SK-N-SH (cell line): ENCODE measurements around the gene ADAMTS2. TPM values are rescaled to one million over a fixed set of nuclear protein-coding genes. Genes with fewer than 3 reads are reported as not detected.

Source experiments
- CTCF ChIA-PET: fragments of 300-600, 350-600 bp; formaldehyde crosslinking; extraction: SDS; loops from one replicate; lab custom pipeline; 2021; lab: Yijun Ruan, JAX
- POLR2A ChIA-PET: fragments of 350-600 bp; sonication (Branson Sonifier 250); formaldehyde crosslinking; extraction: SDS; loops from one replicate; lab custom pipeline; 2020; ENCODE audit warnings: antibody characterized with exemption, inconsistent platforms; lab: Yijun Ruan, JAX
- DNase-seq: peaks from one replicate; pipeline ENCODE4 v3.0.0; 2012
- H2AFZ ChIP-seq: fragments of 200-600 bp; sonication (generic); 2 replicates; pipeline ENCODE4 v1.8.1; 2016; ENCODE audit warnings: antibody characterized with exemption, mild to moderate bottlenecking, low read depth
- H3F3A ChIP-seq: fragments of 200-600 bp; sonication (generic); replicated peaks from 2 replicates; pipeline ENCODE3; 2016; ENCODE audit warnings: antibody characterized with exemption, mild to moderate bottlenecking; ENCODE audit not compliant: insufficient read depth
- H3K27ac ChIP-seq, 2 experiments: fragments of 200-500 bp in 1 of 2; fragments of 200-600 bp in 1 of 2; sonication (Bioruptor generic) in 1 of 2; sonication (generic), shearing (Covaris generic) in 1 of 2; 2 replicates each; pipeline versions ENCODE4 v1.5.1 to v1.6.1; 2014 to 2016; ENCODE audit warnings: low read depth in 2 of 2, inconsistent platforms in 1 of 2, low read length in 1 of 2, mild to moderate bottlenecking in 1 of 2, mixed read lengths in 1 of 2
- H3K27me3 ChIP-seq: fragments of 200-600 bp; sonication (generic), shearing (Covaris generic); 2 replicates; pipeline ENCODE4 v1.6.1; 2016; ENCODE audit warnings: mixed run types; ENCODE audit not compliant: insufficient read depth
- H3K36me3 ChIP-seq, 2 experiments: fragments of 200-500 bp in 1 of 2; fragments of 200-600 bp in 1 of 2; sonication (Bioruptor generic) in 1 of 2; sonication (generic) in 1 of 2; replicated peaks in 1 of 2; 2 replicates each; pipeline versions ENCODE3 to v1.5.1; 2014 to 2016; ENCODE audit warnings: low read length in 1 of 2, mild to moderate bottlenecking in 1 of 2; ENCODE audit not compliant: insufficient read depth in 2 of 2, control insufficient read depth in 1 of 2
- H3K4me1 ChIP-seq, 2 experiments: fragments of 200-500 bp in 1 of 2; fragments of 200-600 bp in 1 of 2; sonication (Bioruptor generic) in 1 of 2; sonication (generic), shearing (Covaris generic) in 1 of 2; 2 replicates each; pipeline versions ENCODE4 v1.5.1 to v1.6.1; 2014 to 2016; ENCODE audit warnings: low read depth in 1 of 2, low read length in 1 of 2, mixed run types in 1 of 2; ENCODE audit not compliant: insufficient read depth in 2 of 2, control insufficient read depth in 1 of 2
- H3K4me2 ChIP-seq: fragments of 200-600 bp; sonication (generic), shearing (Covaris generic); 2 replicates; pipeline ENCODE4 v1.6.1; 2017; ENCODE audit warnings: mixed run types
- H3K4me3 ChIP-seq, 2 experiments: fragments of 200-500 bp in 1 of 2; fragments of 200-600 bp in 1 of 2; sonication (Bioruptor generic) in 1 of 2; sonication (generic), shearing (Covaris generic) in 1 of 2; 2 replicates each; pipeline versions ENCODE4 v1.5.1 to v1.8.1; 2014 to 2016; ENCODE audit warnings: low read depth in 2 of 2, inconsistent platforms in 1 of 2, low read length in 1 of 2, mild to moderate bottlenecking in 1 of 2, mixed read lengths in 1 of 2, moderate library complexity in 1 of 2
- H3K79me2 ChIP-seq: fragments of 200-600 bp; sonication (generic); 2 replicates; pipeline ENCODE4 v1.8.1; 2017; ENCODE audit warnings: mild to moderate bottlenecking; ENCODE audit not compliant: insufficient read depth
- H3K9ac ChIP-seq: fragments of 200-600 bp; sonication (generic); 2 replicates; pipeline ENCODE4 v1.6.1; 2017; ENCODE audit warnings: mixed run types
- H3K9me2 ChIP-seq: fragments of 200-600 bp; sonication (generic); 2 replicates; pipeline ENCODE4 v1.6.1; 2017; ENCODE audit warnings: mixed run types
- H3K9me3 ChIP-seq: fragments of 200-600 bp; sonication (generic); 2 replicates; pipeline ENCODE4 v1.6.1; 2017; ENCODE audit warnings: mixed run types, mild to moderate bottlenecking, moderate library complexity
- H4K20me1 ChIP-seq: fragments of 200-600 bp; sonication (generic); 2 replicates; pipeline ENCODE4 v1.6.1; 2017; ENCODE audit warnings: mild to moderate bottlenecking, mixed run types; ENCODE audit not compliant: insufficient read depth
- CHD2 ChIP-seq: fragments of 150-350 bp; IDR thresholded peaks from 2 replicates; pipeline ENCODE4 v1.6.1; 2018; ENCODE audit warnings: low read length; ENCODE audit not compliant: partially characterized antibody
- ELF1 ChIP-seq: IDR thresholded peaks from 2 replicates; pipeline ENCODE4 v1.4.0; 2012
- EP300 ChIP-seq, 2 experiments: IDR thresholded peaks; 2 replicates each; pipeline versions ENCODE4 v1.4.0 to v1.6.1; 2012; ENCODE audit warnings: borderline replicate concordance in 1 of 2, low read depth in 1 of 2, low read length in 1 of 2
- EZH2phosphoT487 ChIP-seq: fragments of 200-600 bp; sonication (generic); IDR thresholded peaks from 2 replicates; pipeline ENCODE4 v1.6.1; 2017; ENCODE audit warnings: low read depth, mixed run types, mild to moderate bottlenecking, antibody characterized with exemption, moderate library complexity, borderline replicate concordance
- FOSL2 ChIP-seq: IDR thresholded peaks from 2 replicates; pipeline ENCODE4 v1.4.0; 2012; ENCODE audit warnings: low read depth, mild to moderate bottlenecking, moderate library complexity, borderline replicate concordance
- FOXJ3 ChIP-seq: sonication (generic); formaldehyde crosslinking; IDR thresholded peaks from 2 replicates; pipeline ENCODE4 v1.5.1; 2020; ENCODE audit warnings: mild to moderate bottlenecking, missing genetic modification reagents
- FOXM1 ChIP-seq: IDR thresholded peaks from 2 replicates; pipeline ENCODE4 v1.4.0; 2012; ENCODE audit warnings: low read depth, mild to moderate bottlenecking
- GABPA ChIP-seq: IDR thresholded peaks from 2 replicates; pipeline ENCODE4 v1.4.0; 2012; ENCODE audit warnings: low read depth, mild to moderate bottlenecking
- MEF2A ChIP-seq: IDR thresholded peaks from 2 replicates; pipeline ENCODE4 v1.4.0; 2012; ENCODE audit warnings: low read depth, borderline replicate concordance
- MXI1 ChIP-seq: IDR thresholded peaks from 2 replicates; pipeline ENCODE4 v1.6.1; 2012; ENCODE audit warnings: mild to moderate bottlenecking, low read depth, low read length, improper control_type of control experiment
- NFIC ChIP-seq: IDR thresholded peaks from 2 replicates; pipeline ENCODE4 v1.4.0; 2012; ENCODE audit warnings: borderline replicate concordance
- PBX3 ChIP-seq: IDR thresholded peaks from 2 replicates; pipeline ENCODE4; 2012
- POLR2AphosphoS5 ChIP-seq: IDR thresholded peaks from 2 replicates; pipeline ENCODE4 v1.6.1; 2012; ENCODE audit warnings: low read depth, low read length
- RAD21 ChIP-seq: IDR thresholded peaks from 2 replicates; pipeline ENCODE4 v1.6.1; 2012; ENCODE audit warnings: mild to moderate bottlenecking, low read length
- RFX5 ChIP-seq: IDR thresholded peaks from 2 replicates; pipeline ENCODE4 v1.6.1; 2012; ENCODE audit warnings: mild to moderate bottlenecking, improper control_type of control experiment, low read length
- SIN3A ChIP-seq: IDR thresholded peaks from 2 replicates; pipeline ENCODE4 v1.6.1; 2012; ENCODE audit warnings: low read depth, mild to moderate bottlenecking, low read length, moderate library complexity, borderline replicate concordance
- SMC3 ChIP-seq: IDR thresholded peaks from 2 replicates; pipeline ENCODE4 v1.6.1; 2012; ENCODE audit warnings: low read depth, low read length, improper control_type of control experiment
- TAF1 ChIP-seq: IDR thresholded peaks from 2 replicates; pipeline ENCODE4 v1.6.1; 2012; ENCODE audit warnings: low read depth, mild to moderate bottlenecking, low read length, moderate library complexity, borderline replicate concordance
- TCF12 ChIP-seq: IDR thresholded peaks from 2 replicates; pipeline ENCODE4 v1.4.0; 2012
- USF2 ChIP-seq: fragments of 150-350 bp; IDR thresholded peaks from 2 replicates; pipeline ENCODE4 v1.6.1; 2017; ENCODE audit warnings: antibody characterized with exemption, low read length, low read depth, borderline replicate concordance
- WGBS: methylation state at CpG from one replicate; pipeline ENCODE4 v1.1.6; 2017; ENCODE audit warnings: low lambda C conversion rate; 5-methylcytosine and 5-hydroxymethylcytosine counted together
- polyA plus RNA-seq, 3 experiments: library from polyadenylated mRNA; depleted of rRNA; stranded (reverse); fragments of >200 nt; gene quantifications; 2 replicates each; pipeline ENCODE4 v1.2.3, GENCODE V29; 2012

Gene ADAMTS2
- polyA plus RNA-seq, 1 of the 3 experiments (the other 2 are of a cell fraction) = 0.12 TPM

- CTCF ChIA-PET = no interaction called here
- H3K27me3 ChIP-seq = no peaks in the 10 kb centered on the region
- no peak overlapping the region for H3K4me2 ChIP-seq
- no peak for TF ChIP-seq NFIC
- no peaks in the 10 kb centered on the region for H3K9me2 ChIP-seq
- no peaks in the 10 kb centered on the region for H3F3A ChIP-seq
- H3K4me1 ChIP-seq = peaks cover 0 to 64% of the 10 kb centered on the region in 2 experiments; a peak in 1 of 4 replicates
- no peaks in the 10 kb centered on the region for H3K36me3 ChIP-seq
- no peak overlapping the region for H3K27ac ChIP-seq
- DNase-seq = no peak
- H4K20me1 ChIP-seq = no peaks in the 10 kb centered on the region
- POLR2A ChIA-PET = no interaction called here
- no peak overlapping the region for H3K4me3 ChIP-seq
- H3K9ac ChIP-seq = no peak overlapping the region
- 63% methylated on average over 14 of the region's 14 CpGs for WGBS
- no peak overlapping the region for H2AFZ ChIP-seq
- no peaks in the 10 kb centered on the region for H3K9me3 ChIP-seq
- no peaks in the 10 kb centered on the region for H3K79me2 ChIP-seq
Observed at GRCh38 chr5:179223528-179223927, 121.7 kb downstream of the ADAMTS2 start.

GRCh38 chr5:179222246-179223017, 122.8 kb downstream of the ADAMTS2 start:
- no peak overlapping the region for H3K9ac ChIP-seq
- CTCF ChIA-PET = no interaction called here
- no peak overlapping the region; a peak in 1 of 4 replicates for H3K27ac ChIP-seq
- no peaks in the 10 kb centered on the region for H3K36me3 ChIP-seq
- no peak for DNase-seq
- TF ChIP-seq GABPA (no peak), EP300 (IDR thresholded peaks at IDR 0.05; ENCODE audit: borderline replicate concordance in 1 of 2, low read depth in 1 of 2, low read length in 1 of 2) (no peak), MXI1 (no peak), MEF2A (no peak), FOSL2 (no peak), FOXM1 (no peak), TCF12 (no peak), ELF1 (no peak), POLR2AphosphoS5 (no peak)
- H3K4me2 ChIP-seq = no peak overlapping the region
- no peak overlapping the region for H2AFZ ChIP-seq
- POLR2A ChIA-PET = no interaction called here
- H3K79me2 ChIP-seq = no peaks in the 10 kb centered on the region
- no peaks in the 10 kb centered on the region for H3F3A ChIP-seq
- no peaks in the 10 kb centered on the region for H3K27me3 ChIP-seq
- no peaks in the 10 kb centered on the region for H4K20me1 ChIP-seq
- no peak overlapping the region for H3K4me3 ChIP-seq
- H3K9me2 ChIP-seq = no peaks in the 10 kb centered on the region
- 29% methylated on average over 6 of the region's 9 CpGs for WGBS
- H3K4me1 ChIP-seq = peaks cover 0 to 64% of the 10 kb centered on the region in 2 experiments; a peak in 1 of 4 replicates
- no peaks in the 10 kb centered on the region for H3K9me3 ChIP-seq

- H3K4me3 ChIP-seq = no peak overlapping the region
- POLR2A ChIA-PET = no interaction called here
- no peaks in the 10 kb centered on the region for H3K79me2 ChIP-seq
- no peaks in the 10 kb centered on the region for H3K36me3 ChIP-seq
- no peak overlapping the region for H3K4me2 ChIP-seq
- no peak overlapping the region for H2AFZ ChIP-seq
- TF ChIP-seq RFX5 (no peak), RAD21 (no peak), ELF1 (no peak), SIN3A (no peak), CHD2 (no peak), SMC3 (no peak), EZH2phosphoT487 (no peak), NFIC (no peak), USF2 (no peak), FOXJ3 (CRISPR knock-in tag) (no peak), TAF1 (no peak), PBX3 (no peak)
- TF ChIP-seq, all 33 proteins: peak for 0
- no peaks in the 10 kb centered on the region for H3K9me2 ChIP-seq
- CTCF ChIA-PET = no interaction called here
- H4K20me1 ChIP-seq = no peaks in the 10 kb centered on the region
- DNase-seq = no peak
- H3F3A ChIP-seq = no peaks in the 10 kb centered on the region
- H3K9me3 ChIP-seq = no peaks in the 10 kb centered on the region
- H3K9ac ChIP-seq = no peak overlapping the region
- H3K4me1 ChIP-seq = peaks cover 0 to 60% of the 10 kb centered on the region in 2 experiments; a peak in 1 of 4 replicates
- H3K27ac ChIP-seq = no peak overlapping the region; a peak in 1 of 4 replicates
- H3K27me3 ChIP-seq = no peaks in the 10 kb centered on the region
- WGBS = 25% methylated on average over 4 of the region's 6 CpGs
Observed at GRCh38 chr5:179221877-179222220, 123.4 kb downstream of the ADAMTS2 start.
